ENCODE results near the gene NAA80. TPM values are rescaled to one million over a fixed set of nuclear protein-coding genes. Genes with fewer than 3 reads are reported as not detected.

NAA80 gene
- polyA plus RNA-seq, 10 donors, result 4.8 to 7.2 (median 6.3) TPM

DNA sequence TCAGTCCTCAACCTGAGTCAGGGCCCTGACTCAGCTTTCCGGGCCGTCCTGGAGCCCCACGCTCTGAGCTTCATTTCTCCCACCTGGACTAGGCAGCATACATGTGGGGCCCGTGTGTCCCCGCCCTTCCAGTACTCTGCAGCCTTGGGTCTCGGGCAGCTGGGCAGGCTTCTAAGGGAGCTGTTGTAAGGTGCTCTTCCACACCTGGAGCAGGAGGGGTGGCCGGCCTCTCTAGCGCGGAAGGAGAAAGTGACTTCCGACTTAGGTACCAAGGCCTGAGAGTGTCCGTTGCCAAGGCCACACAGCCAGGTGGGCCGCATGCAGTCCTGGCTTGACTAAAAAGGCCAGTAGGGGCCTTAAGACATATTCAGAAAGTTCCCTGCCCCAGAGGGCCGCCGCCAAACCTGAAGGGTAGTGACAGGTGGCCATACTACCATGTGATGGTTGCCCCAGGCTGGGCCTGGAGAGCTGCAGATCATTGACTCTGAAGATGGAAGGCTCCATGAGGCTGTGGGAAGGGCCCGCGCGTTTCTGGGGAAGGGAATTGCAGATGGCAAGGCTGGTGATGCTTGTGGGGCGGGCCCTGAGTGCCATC lies 39.7 kb downstream of the NAA80 start:
- no peak for DNase-seq

DNA sequence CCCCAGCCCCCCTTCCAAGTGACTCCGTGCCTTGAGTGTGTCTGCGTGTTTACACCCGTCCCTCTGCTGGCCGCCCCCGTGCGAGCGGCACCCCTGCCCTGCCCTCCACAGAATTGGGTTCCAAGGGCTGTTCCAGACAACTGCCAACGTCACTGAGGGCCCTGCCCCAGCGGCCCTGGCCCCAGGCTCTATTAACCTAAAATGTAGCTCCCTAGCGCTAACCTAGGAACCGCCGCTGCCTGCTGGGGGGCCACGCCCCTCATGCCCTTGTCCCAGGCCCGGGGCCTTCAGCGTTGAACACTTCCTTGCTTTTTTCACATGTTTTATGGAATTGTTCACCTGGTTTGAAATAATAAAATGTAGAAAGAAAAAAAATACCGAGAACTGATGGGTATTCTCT lies 40.2 kb downstream of the NAA80 start:
- DNase-seq, result no peak

DNA sequence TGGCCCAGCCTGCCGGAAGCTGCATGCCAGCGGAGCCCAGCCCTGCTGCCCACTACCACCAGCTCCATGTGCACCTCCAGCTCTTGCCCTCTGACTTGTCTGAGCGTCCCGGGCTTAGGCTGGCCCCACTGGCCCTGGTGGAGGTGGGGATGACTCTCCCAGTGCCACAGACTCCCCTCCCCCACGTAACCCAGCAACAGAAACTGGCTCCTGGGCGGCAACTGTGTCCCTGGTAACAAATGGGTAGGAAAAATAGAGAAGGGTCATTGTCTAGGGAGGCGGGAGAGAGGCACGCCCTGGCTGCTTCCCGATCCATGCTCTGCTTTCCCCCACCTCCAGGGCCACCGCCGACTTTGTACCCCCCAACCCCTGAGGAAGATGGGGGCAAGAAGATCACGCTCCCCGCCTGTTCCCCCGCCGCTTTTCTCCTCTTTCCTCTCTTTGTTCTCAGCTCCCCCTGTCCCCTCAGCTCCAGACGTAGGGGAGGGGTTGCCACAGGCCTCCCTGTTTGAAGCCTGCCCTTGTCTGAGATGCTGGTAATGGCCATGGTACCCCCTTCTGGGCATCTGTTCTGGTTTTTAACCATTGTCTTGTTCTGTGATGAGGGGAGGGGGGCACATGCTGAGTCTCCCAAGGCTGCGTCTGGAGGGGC lies 41.0 kb downstream of the NAA80 start:
- DNase-seq, result no peak

DNA sequence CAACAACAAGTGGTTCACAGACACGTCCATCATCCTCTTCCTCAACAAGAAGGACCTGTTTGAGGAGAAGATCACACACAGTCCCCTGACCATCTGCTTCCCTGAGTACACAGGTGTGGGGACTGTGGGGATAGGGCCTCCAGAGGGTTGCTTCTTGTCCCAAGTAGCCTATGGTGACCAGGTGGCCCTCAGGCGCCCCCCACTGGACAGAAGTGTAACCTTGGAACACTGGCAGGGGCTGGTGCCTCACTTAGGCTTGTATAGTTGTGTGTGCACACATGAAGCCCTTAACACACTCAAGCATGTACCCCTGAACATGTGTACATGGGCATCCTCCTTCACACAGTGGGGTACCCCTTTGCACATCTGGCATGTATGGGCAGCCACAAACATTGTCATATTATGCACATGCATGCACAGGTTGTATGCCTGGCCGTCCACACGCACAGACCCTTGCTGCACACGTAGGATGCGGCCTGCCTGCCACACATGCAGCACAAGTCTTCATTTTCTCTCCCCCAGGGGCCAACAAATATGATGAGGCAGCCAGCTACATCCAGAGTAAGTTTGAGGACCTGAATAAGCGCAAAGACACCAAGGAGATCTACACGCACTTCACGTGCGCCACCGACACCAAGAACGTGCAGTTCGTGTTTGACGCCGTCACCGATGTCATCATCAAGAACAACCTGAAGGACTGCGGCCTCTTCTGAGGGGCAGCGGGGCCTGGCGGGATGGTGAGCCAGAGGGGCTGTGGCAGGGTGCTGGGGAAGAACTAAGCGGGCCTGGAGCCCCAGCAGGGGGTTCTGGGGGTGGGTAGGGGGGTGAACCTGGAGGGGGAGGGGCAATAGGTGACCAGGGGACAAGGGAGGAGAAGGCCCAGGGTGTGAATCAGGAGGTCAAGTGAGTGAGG lies 42.0 kb downstream of the NAA80 start:
- no peak for DNase-seq

DNA sequence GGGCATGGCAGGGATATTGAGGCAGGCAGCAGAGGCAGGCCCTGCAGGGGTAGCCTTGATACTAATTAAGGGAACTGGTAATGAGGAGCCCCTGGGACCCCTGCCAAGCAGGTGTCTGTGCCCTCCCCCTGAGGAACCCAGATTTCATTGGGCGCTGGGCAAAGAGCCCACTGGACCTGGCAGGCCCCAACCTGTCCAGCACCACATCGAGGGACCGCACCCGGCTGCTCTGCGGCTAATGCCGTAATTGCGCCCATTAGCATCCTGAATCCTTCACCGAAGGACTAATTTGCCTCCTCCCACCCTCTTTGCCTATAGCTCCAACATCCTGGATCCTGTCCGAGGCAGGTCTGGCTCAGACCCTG lies 44.0 kb downstream of the NAA80 start:
- no peak for DNase-seq

DNA sequence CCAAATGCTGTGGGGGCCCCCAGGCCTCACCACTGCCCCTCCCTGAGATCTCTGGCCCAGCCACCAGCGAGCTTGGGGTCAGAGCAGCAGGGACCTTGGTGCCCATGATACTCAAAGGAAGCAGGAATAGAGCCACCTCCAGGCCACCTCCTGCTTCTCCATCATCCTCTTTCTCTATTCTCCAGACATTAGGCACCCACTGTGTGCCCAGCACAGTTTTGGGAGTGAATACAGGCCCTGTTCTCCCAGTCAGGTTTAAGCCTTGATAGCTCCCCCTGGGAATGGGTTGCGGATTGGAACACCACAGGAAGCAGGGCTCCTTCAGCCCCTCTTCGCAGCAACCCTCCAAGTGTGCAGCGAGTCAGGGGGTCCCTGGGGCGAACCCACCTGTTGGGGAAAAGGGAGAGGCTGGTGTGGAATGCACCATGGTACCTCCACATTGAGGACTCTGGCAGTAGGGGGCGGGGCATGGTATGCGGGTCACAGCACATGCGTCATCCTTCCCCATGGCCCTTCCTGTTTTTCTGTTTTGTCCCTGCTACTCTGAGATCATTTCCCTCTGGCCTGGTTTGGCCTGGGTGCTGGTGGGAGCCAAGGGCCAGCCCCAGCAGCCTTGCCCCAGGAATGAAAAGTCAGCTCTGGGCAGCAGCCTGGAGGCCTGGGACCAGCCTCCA lies 44.5 kb downstream of the NAA80 start:
- no peak for DNase-seq

DNA sequence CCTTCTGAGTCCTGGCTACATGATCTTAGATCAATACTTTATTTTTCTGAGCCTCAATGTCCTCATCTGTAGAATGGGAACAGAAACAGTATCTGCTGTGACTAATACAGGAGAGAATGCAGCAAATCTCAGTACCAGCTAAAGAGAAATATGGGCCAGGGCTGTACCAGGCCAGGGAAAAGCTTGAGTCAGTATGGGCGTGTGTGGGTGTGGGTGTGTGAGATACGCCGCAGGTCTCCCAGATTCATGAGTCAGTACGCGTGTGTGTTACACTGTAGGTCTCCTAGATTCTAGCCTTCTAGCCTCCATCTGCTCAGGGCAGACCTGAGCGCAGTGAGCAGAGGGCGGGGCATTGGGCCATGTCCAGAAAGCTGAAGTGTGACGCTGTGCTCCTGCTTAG lies 48.0 kb downstream of the NAA80 start:
- DNase-seq, result no peak

DNA sequence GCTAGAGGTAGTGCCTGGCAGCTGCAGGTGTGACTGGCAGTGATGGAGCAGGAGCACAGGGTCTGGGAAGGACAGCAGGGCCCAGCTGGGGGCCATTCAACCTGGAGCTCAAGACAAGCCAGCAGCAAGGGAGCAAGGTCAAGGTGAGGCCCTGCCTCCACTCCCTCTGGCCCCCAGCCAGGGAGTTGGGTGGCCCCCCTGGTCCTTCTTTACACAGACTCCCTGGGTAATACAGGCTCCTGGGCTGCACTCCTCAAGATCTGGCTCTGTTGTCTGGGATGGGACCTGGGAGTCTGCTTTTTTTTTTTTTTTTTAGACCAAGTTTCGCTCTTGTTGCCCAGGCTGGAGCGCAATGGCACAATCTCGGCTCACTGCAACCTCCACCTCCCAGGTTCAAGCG lies 48.7 kb downstream of the NAA80 start:
- no peak for DNase-seq

DNA sequence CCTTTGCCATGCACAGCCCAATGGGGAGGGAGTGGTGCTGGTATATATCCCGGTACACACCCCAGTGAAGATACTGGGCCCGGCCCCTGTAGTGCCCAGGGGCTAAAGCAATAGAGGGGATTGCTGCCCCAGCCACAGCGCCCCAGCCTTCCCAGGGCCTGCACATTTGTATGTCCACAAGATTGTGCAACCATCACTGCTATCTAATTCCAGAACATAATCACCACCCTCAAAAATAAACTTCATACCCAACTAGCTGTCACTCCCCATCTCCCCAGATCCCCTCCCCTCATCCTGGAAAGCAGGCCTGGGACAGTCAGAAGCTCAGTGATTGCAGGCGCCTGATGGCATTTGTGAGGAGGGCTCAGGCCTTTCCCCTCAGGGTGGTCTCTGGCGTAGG lies 49.7 kb downstream of the NAA80 start:
- no peak for DNase-seq

DNA sequence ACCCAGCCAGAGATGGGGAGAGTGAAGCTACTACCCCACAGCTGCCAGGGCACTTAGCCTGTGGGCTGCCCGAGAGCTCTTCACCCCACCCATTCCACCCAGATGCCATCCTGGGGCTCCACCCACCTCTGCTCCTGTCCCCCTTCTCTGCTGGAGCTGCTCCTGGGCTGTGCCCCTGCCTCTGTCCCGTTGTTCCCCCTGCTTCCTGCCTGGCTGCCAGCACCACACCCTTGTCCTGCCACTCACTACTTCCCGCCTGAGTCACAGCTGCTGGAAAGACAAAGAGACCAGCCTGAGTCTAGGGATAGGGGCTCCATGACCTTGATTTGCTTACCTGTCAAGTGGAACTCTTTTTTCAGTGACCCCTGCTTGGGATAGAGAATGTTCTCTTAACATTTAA lies 50.8 kb downstream of the NAA80 start:
- no peak for DNase-seq

DNA sequence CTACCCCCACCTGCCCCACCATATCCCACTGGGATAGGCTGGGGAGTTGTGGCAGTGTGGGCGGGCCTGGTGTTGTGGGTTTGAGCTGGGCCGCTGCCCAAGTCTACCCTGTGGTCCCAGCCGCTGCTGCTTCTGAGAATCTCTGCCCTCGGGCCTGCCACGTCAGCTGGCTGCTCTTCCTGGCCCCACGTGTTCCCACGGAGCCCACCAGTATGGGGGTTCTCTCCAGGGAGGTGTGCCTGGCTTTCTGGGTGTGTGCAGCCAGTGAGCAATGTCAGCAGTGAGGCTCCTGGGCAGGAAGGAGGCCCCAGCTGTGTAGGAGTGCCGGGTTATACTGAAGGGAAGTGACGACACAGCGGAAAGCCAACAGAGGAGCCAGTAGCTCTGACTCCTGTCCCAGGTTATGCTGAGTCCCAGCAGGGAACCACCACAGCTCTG lies 52.7 kb downstream of the NAA80 start:
- DNase-seq, result peak; percentile 63 to 78 (median 74)

Other genes with a start within 250 kb of the NAA80 start
- gene RBM5, start 210.5 kb downstream of the NAA80 start, polyA plus RNA-seq (ENCODE audit: insufficient read length in 10 of 10), result 100 to 1,000 TPM; 113 to 245 (median 144) TPM
- 10 to 100 TPM in 9 of 10 donors, 1 to 10 TPM in 1; 9.5 to 38.2 (median 11.4) TPM for gene SEMA3F, start 144.1 kb downstream of the NAA80 start, polyA plus RNA-seq (ENCODE audit: insufficient read length in 10 of 10)
- under 1 TPM in 1 of 10 donors, not detected in 9; 0.31 TPM for gene GNAT1, start 107.8 kb downstream of the NAA80 start, polyA plus RNA-seq (ENCODE audit: insufficient read length in 10 of 10)
- gene SLC38A3, start 94.1 kb downstream of the NAA80 start, polyA plus RNA-seq (ENCODE audit: insufficient read length in 10 of 10), result 1 to 10 TPM in 9 of 10 donors, under 1 TPM in 1; 0.98 to 4.6 (median 2.4) TPM
- gene GNAI2, start 63.2 kb downstream of the NAA80 start, polyA plus RNA-seq (ENCODE audit: insufficient read length in 10 of 10), result 100 to 1,000 TPM; 160 to 205 (median 182) TPM
- 10 to 100 TPM; 25.1 to 59.2 (median 42.0) TPM for gene SEMA3B, start 30.3 kb downstream of the NAA80 start, polyA plus RNA-seq (ENCODE audit: insufficient read length in 10 of 10)
- 10 to 100 TPM; 13.8 to 39.2 (median 30.1) TPM for gene LSMEM2, start 20.3 kb downstream of the NAA80 start, polyA plus RNA-seq (ENCODE audit: insufficient read length in 10 of 10)
- 10 to 100 TPM; 32.0 to 54.6 (median 50.2) TPM for gene IFRD2, start 7.0 kb downstream of the NAA80 start, polyA plus RNA-seq (ENCODE audit: insufficient read length in 10 of 10)
- gene HYAL3, start within 50 bp of the NAA80 start, polyA plus RNA-seq (ENCODE audit: insufficient read length in 10 of 10), result 1 to 10 TPM; 1.2 to 2.4 (median 1.9) TPM
- gene HYAL1, start 4.2 kb upstream of the NAA80 start, polyA plus RNA-seq (ENCODE audit: insufficient read length in 10 of 10), result 1 to 10 TPM; 1.0 to 3.6 (median 2.0) TPM
- 10 to 100 TPM; 29.1 to 52.0 (median 36.9) TPM for gene HYAL2, start 23.3 kb upstream of the NAA80 start, polyA plus RNA-seq (ENCODE audit: insufficient read length in 10 of 10)
- gene TUSC2, start 28.8 kb upstream of the NAA80 start, polyA plus RNA-seq (ENCODE audit: insufficient read length in 10 of 10), result 10 to 100 TPM; 14.3 to 20.2 (median 15.9) TPM
- gene RASSF1, start 41.4 kb upstream of the NAA80 start, polyA plus RNA-seq (ENCODE audit: insufficient read length in 10 of 10), result 10 to 100 TPM; 31.3 to 43.2 (median 34.4) TPM
- 1 to 10 TPM in 4 of 10 donors, under 1 TPM in 6; 0.60 to 1.7 (median 0.93) TPM for gene ZMYND10, start 46.3 kb upstream of the NAA80 start, polyA plus RNA-seq (ENCODE audit: insufficient read length in 10 of 10)
- 10 to 100 TPM; 16.9 to 23.2 (median 18.9) TPM for gene NPRL2, start 51.4 kb upstream of the NAA80 start, polyA plus RNA-seq (ENCODE audit: insufficient read length in 10 of 10)
- gene CYB561D2, start 51.5 kb upstream of the NAA80 start, polyA plus RNA-seq (ENCODE audit: insufficient read length in 10 of 10), result 10 to 100 TPM in 1 of 10 donors, 1 to 10 TPM in 9; 5.9 to 10.2 (median 7.0) TPM
- 10 to 100 TPM; 18.5 to 30.8 (median 23.4) TPM for gene TMEM115, start 60.1 kb upstream of the NAA80 start, polyA plus RNA-seq (ENCODE audit: insufficient read length in 10 of 10)
- gene CACNA2D2, start 204.2 kb upstream of the NAA80 start, polyA plus RNA-seq (ENCODE audit: insufficient read length in 10 of 10), result 10 to 100 TPM in 1 of 10 donors, 1 to 10 TPM in 9; 3.6 to 11.0 (median 5.7) TPM

All from muscle of back (tissue), 11 donors.